ENCODE results near the gene DDX1.

GRCh38 chr2:15622614-15623480, 31.2 kb downstream of the DDX1 start:
- TF ChIP-seq POLR2AphosphoS5 (IDR thresholded peaks at IDR 0.05) (no peak), CTCF (IDR thresholded peaks at IDR 0.05) (no peak)

Data from breast epithelium (tissue), 3 donors.